Measurements from ENCODE around the gene CACNA1C.

CACNA1C gene

GRCh38 chr12:2537868-2538541 is 485.2 kb downstream of the CACNA1C start:
- Histone ChIP-seq H3K27me3 (ENCODE audit: insufficient read depth, poor library complexity, severe bottlenecking) (peaks cover 9% of the 10 kb centered on the region), H3K4me1 (ENCODE audit: insufficient read depth, poor library complexity, severe bottlenecking) (no peaks in the 10 kb centered on the region), H3K9me3 (ENCODE audit: severe bottlenecking) (no peaks in the 10 kb centered on the region), H3K4me3 (ENCODE audit: severe bottlenecking) (no peak overlapping the region), H3K36me3 (ENCODE audit: low read depth) (no peaks in the 10 kb centered on the region), H3K27ac (ENCODE audit: poor library complexity, severe bottlenecking) (no peak overlapping the region)
- ATAC-seq (ENCODE audit: low read depth) (no peak), DNase-seq (ENCODE audit: low spot score) (no peak)
- no peak for TF ChIP-seq CTCF (IDR thresholded peaks at IDR 0.05; ENCODE audit: poor library complexity, severe bottlenecking)

- no peaks in the 10 kb centered on the region for H3K9me3 ChIP-seq (ENCODE audit: severe bottlenecking)
- H3K27ac ChIP-seq (ENCODE audit: poor library complexity, severe bottlenecking) = no peak overlapping the region
- TF ChIP-seq CTCF (IDR thresholded peaks at IDR 0.05; ENCODE audit: poor library complexity, severe bottlenecking) = no peak
- H3K4me3 ChIP-seq (ENCODE audit: severe bottlenecking) = no peak overlapping the region
- H3K36me3 ChIP-seq (ENCODE audit: low read depth) = no peaks in the 10 kb centered on the region
- DNase-seq (ENCODE audit: low spot score) = no peak
- H3K27me3 ChIP-seq (ENCODE audit: insufficient read depth, poor library complexity, severe bottlenecking) = peaks cover 19% of the 10 kb centered on the region
- ATAC-seq (ENCODE audit: low read depth) = no peak
- H3K4me1 ChIP-seq (ENCODE audit: insufficient read depth, poor library complexity, severe bottlenecking) = no peaks in the 10 kb centered on the region
Measured at GRCh38 chr12:2539938-2540337, 487.2 kb downstream of the CACNA1C start.

GRCh38 chr12:2540535-2540941 is 487.8 kb downstream of the CACNA1C start:
- Histone ChIP-seq H3K9me3 (ENCODE audit: severe bottlenecking) (no peaks in the 10 kb centered on the region), H3K4me3 (ENCODE audit: severe bottlenecking) (no peak overlapping the region)
- no peak for TF ChIP-seq CTCF (IDR thresholded peaks at IDR 0.05; ENCODE audit: poor library complexity, severe bottlenecking)

GRCh38 chr12:2541631-2542204 is 488.9 kb downstream of the CACNA1C start:
- Histone ChIP-seq H3K27me3 (ENCODE audit: insufficient read depth, poor library complexity, severe bottlenecking) (peaks cover 17% of the 10 kb centered on the region), H3K27ac (ENCODE audit: poor library complexity, severe bottlenecking) (no peak overlapping the region), H3K9me3 (ENCODE audit: severe bottlenecking) (no peaks in the 10 kb centered on the region), H3K4me1 (ENCODE audit: insufficient read depth, poor library complexity, severe bottlenecking) (no peaks in the 10 kb centered on the region), H3K36me3 (ENCODE audit: low read depth) (no peaks in the 10 kb centered on the region), H3K4me3 (ENCODE audit: severe bottlenecking) (no peak overlapping the region)
- no peak for TF ChIP-seq CTCF (IDR thresholded peaks at IDR 0.05; ENCODE audit: poor library complexity, severe bottlenecking)
- ATAC-seq (ENCODE audit: low read depth) (no peak), DNase-seq (ENCODE audit: low spot score) (no peak)

More at GRCh38 chr12:2540535-2540941, 487.8 kb downstream of the CACNA1C start:
- ATAC-seq (ENCODE audit: low read depth) (no peak), DNase-seq (ENCODE audit: low spot score) (no peak)
- H3K27me3 ChIP-seq (ENCODE audit: insufficient read depth, poor library complexity, severe bottlenecking) = peaks cover 19% of the 10 kb centered on the region
- no peaks in the 10 kb centered on the region for H3K4me1 ChIP-seq (ENCODE audit: insufficient read depth, poor library complexity, severe bottlenecking)
- H3K36me3 ChIP-seq (ENCODE audit: low read depth) = no peaks in the 10 kb centered on the region
- no peak overlapping the region for H3K27ac ChIP-seq (ENCODE audit: poor library complexity, severe bottlenecking)

- peaks cover 19% of the 10 kb centered on the region for H3K27me3 ChIP-seq (ENCODE audit: insufficient read depth, poor library complexity, severe bottlenecking)
- DNase-seq (ENCODE audit: low spot score) = no peak
- H3K9me3 ChIP-seq (ENCODE audit: severe bottlenecking) = no peaks in the 10 kb centered on the region
- TF ChIP-seq CTCF (IDR thresholded peaks at IDR 0.05; ENCODE audit: poor library complexity, severe bottlenecking) = no peak
- no peaks in the 10 kb centered on the region for H3K4me1 ChIP-seq (ENCODE audit: insufficient read depth, poor library complexity, severe bottlenecking)
- H3K36me3 ChIP-seq (ENCODE audit: low read depth) = no peaks in the 10 kb centered on the region
- no peak overlapping the region for H3K27ac ChIP-seq (ENCODE audit: poor library complexity, severe bottlenecking)
- ATAC-seq (ENCODE audit: low read depth) = no peak
- no peak overlapping the region for H3K4me3 ChIP-seq (ENCODE audit: severe bottlenecking)
Measured at GRCh38 chr12:2543801-2544200, 491.0 kb downstream of the CACNA1C start.

Measured in RWPE2 (cell line).